ENCODE measurements around the gene CC2D1A.

DNA sequence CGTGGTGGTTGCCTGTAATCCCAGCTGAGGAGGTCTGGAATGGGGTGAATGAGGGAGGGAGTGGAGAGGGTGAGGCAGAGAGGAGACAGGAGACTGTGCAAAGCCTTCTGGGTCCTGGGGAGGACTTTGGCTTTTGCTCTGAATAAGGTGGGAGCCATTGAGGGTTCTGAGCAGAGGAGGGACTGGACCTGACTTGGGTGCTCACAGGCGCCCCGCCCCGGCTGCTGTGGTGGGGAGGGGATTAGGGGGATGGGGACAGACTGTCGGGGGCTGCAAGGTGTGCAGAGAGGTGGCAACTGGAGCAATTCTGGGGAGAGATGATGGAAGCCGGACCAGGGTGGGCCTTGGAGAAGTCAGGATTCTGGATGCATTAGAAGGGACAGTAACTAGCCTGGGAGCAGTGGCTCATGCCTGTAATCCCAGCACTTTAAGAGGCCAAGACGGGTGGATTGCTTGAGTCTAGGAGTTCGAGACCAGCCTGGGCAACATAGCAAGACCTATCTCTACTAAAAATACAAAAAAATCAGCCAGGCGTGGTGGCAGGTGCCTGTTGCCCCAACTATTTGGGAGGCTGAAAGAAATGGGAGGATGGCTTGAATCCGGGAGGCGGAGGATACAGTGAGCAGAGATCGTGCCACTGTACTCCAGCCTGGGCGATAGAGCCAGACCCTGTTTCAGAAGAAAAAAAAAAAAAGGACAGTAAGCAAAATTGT, 45.2 kb upstream of the CC2D1A start:
- TF ChIP-seq, protein P1, sequence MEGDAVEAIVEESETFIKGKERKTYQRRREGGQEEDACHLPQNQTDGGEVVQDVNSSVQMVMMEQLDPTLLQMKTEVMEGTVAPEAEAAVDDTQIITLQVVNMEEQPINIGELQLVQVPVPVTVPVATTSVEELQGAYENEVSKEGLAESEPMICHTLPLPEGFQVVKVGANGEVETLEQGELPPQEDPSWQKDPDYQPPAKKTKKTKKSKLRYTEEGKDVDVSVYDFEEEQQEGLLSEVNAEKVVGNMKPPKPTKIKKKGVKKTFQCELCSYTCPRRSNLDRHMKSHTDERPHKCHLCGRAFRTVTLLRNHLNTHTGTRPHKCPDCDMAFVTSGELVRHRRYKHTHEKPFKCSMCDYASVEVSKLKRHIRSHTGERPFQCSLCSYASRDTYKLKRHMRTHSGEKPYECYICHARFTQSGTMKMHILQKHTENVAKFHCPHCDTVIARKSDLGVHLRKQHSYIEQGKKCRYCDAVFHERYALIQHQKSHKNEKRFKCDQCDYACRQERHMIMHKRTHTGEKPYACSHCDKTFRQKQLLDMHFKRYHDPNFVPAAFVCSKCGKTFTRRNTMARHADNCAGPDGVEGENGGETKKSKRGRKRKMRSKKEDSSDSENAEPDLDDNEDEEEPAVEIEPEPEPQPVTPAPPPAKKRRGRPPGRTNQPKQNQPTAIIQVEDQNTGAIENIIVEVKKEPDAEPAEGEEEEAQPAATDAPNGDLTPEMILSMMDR (IDR thresholded peaks at IDR 0.05 in 8 of 11, conservative IDR thresholded peaks at IDR 0.05 in 3 of 11): no peak
- TF ChIP-seq POLR2A (IDR thresholded peaks at IDR 0.05): no peak

All from spleen (tissue), 7 donors.